Osteoblast (primary cell): ENCODE measurements around the gene CLIP4. TPM values are rescaled to one million over a fixed set of nuclear protein-coding genes. Genes with fewer than 3 reads are reported as not detected.

Experiments used
- DNase-seq: peaks from one replicate; pipeline ENCODE4 v3.0.0; 2011; ENCODE audit warnings: low spot score, mixed read lengths; ENCODE audit not compliant: insufficient read length; ENCODE audit errors: missing footprints
- H2AFZ ChIP-seq: 2 replicates; pipeline ENCODE4 v1.6.0; 2011; ENCODE audit warnings: mild to moderate bottlenecking, low read length
- H3K27ac ChIP-seq: 2 replicates; pipeline ENCODE4 v1.5.1; 2011; ENCODE audit warnings: mild to moderate bottlenecking, low read depth, low read length, moderate library complexity
- H3K27me3 ChIP-seq: 2 replicates; pipeline ENCODE4 v1.6.0; 2012; ENCODE audit warnings: mild to moderate bottlenecking, control low read depth, inconsistent platforms, low read length, moderate library complexity; ENCODE audit not compliant: insufficient read depth
- H3K36me3 ChIP-seq: 2 replicates; pipeline ENCODE4 v1.5.1; 2011; ENCODE audit warnings: mild to moderate bottlenecking, low read length, control low read depth, moderate library complexity; ENCODE audit not compliant: insufficient read depth
- H3K4me1 ChIP-seq: 2 replicates; pipeline ENCODE4 v1.5.1; 2011; ENCODE audit warnings: mild to moderate bottlenecking, low read length, control low read depth, moderate library complexity; ENCODE audit not compliant: insufficient read depth
- H3K4me2 ChIP-seq: 2 replicates; pipeline ENCODE4 v1.6.0; 2011; ENCODE audit warnings: mild to moderate bottlenecking, low read length; ENCODE audit not compliant: insufficient read depth
- H3K4me3 ChIP-seq: fragments of 200-600 bp; sonication (generic); 3 replicates; pipeline ENCODE4 v1.5.1; 2012; ENCODE audit warnings: mild to moderate bottlenecking, low read length, inconsistent platforms; ENCODE audit not compliant: insufficient read depth
- H3K79me2 ChIP-seq: 2 replicates; pipeline ENCODE4 v1.6.0; 2012; ENCODE audit warnings: mild to moderate bottlenecking, low read length, control low read depth, inconsistent platforms; ENCODE audit not compliant: insufficient read depth
- H3K9me3 ChIP-seq: 2 replicates; pipeline ENCODE4 v1.5.1; 2011; ENCODE audit warnings: low read depth, low read length, control low read depth
- H4K20me1 ChIP-seq: 2 replicates; pipeline ENCODE4 v1.6.0; 2012; ENCODE audit warnings: mild to moderate bottlenecking, low read length, control low read depth; ENCODE audit not compliant: insufficient read depth
- total RNA-seq: library from RNA; depleted of rRNA; stranded (reverse); fragments of >200 nt; gene quantifications from 2 replicates; pipeline ENCODE4 v1.2.3, GENCODE V29; 2012
- TF ChIP-seq, protein P1 (sequence below): IDR thresholded peaks from 2 replicates; pipeline ENCODE4 v1.5.1; 2011; ENCODE audit warnings: mild to moderate bottlenecking, low read depth, low read length, moderate library complexity; ENCODE audit errors: extremely low read depth

The CLIP4 gene
- total RNA-seq, 1 donor: 124 TPM

DNA sequence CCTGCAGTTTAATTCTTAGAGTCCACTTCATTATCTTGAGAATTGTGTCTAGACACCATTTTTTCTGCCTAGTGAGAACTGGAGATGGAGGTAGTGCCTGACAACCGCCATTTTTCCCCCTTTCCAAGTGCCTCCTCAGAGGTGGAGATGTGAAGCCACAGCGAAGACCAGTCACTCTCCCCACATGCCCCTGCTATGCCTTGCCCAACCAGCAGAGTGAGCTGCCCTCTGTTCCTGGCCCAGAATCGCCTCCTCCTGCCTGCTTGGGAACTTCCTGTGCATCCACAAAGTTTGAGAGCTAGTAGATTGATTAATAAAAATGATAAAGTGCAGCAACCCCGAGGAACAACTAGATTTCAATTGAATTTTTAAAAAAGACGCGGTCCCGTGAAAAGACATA, 123.3 kb downstream of the CLIP4 start:
- Histone ChIP-seq H3K4me1 (no peaks in the 10 kb centered on the region), H3K4me2 (no peak overlapping the region), H3K36me3 (no peaks in the 10 kb centered on the region), H3K27ac (no peak overlapping the region), H3K4me3 (no peak overlapping the region), H3K79me2 (no peaks in the 10 kb centered on the region), H3K9me3 (no peaks in the 10 kb centered on the region), H2AFZ (no peak overlapping the region), H4K20me1 (no peaks in the 10 kb centered on the region), H3K27me3 (peaks cover 33% of the 10 kb centered on the region)
- TF ChIP-seq, protein P1, sequence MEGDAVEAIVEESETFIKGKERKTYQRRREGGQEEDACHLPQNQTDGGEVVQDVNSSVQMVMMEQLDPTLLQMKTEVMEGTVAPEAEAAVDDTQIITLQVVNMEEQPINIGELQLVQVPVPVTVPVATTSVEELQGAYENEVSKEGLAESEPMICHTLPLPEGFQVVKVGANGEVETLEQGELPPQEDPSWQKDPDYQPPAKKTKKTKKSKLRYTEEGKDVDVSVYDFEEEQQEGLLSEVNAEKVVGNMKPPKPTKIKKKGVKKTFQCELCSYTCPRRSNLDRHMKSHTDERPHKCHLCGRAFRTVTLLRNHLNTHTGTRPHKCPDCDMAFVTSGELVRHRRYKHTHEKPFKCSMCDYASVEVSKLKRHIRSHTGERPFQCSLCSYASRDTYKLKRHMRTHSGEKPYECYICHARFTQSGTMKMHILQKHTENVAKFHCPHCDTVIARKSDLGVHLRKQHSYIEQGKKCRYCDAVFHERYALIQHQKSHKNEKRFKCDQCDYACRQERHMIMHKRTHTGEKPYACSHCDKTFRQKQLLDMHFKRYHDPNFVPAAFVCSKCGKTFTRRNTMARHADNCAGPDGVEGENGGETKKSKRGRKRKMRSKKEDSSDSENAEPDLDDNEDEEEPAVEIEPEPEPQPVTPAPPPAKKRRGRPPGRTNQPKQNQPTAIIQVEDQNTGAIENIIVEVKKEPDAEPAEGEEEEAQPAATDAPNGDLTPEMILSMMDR: peak; percentile 79
- peak; percentile 95 for DNase-seq

Other genes with a start within 250 kb of the CLIP4 start
- 9.4 and 18.9 TPM in 2 replicates for gene TRMT61B, start 245.1 kb upstream of the CLIP4 start, total RNA-seq
- gene WDR43, start 220.7 kb upstream of the CLIP4 start, total RNA-seq: 71.6 and 79.3 TPM in 2 replicates
- under 0.01 and 0.72 TPM in 2 replicates for gene TOGARAM2, start 134.1 kb upstream of the CLIP4 start, total RNA-seq
- not detected in 2 replicates for gene PCARE, start 40.9 kb upstream of the CLIP4 start, total RNA-seq